Cardiac fibroblast (primary cell): ENCODE results near the gene OTULINL.

ENCODE experiments used
- DNase-seq, 2 donors: peaks; one replicate each; pipeline versions ENCODE4 v3.0.0 to v3.0.0-alpha.2; 2010; ENCODE audit warnings: low read depth in 2 of 2
- H3K4me3 ChIP-seq, 2 donors: replicated peaks in 1 of 2; 1 replicate in 1 of 2; 2 replicates in 1 of 2; pipeline ENCODE4 v1.5.1; 2011; ENCODE audit warnings: low read depth in 2 of 2, low read length in 2 of 2, mild to moderate bottlenecking in 2 of 2, moderate library complexity in 1 of 2
- TF ChIP-seq, protein P1 (sequence below): IDR thresholded peaks from one replicate; pipeline ENCODE4 v1.5.1; 2011; ENCODE audit warnings: low read depth, mild to moderate bottlenecking, low read length, inconsistent platforms

OTULINL gene

DNA sequence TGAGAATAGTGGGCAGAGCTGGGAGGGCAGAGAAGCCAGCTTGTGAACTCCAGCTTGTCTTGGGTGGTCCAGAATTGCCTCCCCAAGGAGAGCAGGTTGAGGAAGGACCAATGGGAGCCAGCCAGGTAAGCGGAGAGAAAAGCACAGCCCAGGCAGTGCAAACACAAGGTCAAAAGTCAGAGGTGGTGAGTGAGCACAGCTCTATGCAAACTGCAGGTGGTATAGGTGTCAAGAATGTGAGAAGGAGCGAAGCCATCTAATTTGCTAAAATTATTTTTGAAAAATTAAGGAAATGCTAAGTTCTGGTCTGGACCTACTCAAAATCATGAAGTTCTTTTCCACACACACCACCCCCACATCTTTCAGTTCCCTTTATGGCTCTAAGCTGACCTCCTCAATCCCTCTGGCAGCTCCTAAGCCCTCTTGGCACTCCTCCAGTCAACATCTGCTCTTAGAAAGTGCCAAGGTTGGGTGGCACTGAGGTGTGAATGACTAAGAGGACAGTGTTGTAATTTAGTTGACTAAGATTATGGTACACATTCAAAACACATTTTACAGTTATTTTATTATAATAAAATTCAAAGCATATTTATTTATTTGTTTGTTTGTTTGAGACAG is 6.6 kb upstream of the OTULINL start:
- H3K4me3 ChIP-seq: no peak overlapping the region
- TF ChIP-seq, protein P1, sequence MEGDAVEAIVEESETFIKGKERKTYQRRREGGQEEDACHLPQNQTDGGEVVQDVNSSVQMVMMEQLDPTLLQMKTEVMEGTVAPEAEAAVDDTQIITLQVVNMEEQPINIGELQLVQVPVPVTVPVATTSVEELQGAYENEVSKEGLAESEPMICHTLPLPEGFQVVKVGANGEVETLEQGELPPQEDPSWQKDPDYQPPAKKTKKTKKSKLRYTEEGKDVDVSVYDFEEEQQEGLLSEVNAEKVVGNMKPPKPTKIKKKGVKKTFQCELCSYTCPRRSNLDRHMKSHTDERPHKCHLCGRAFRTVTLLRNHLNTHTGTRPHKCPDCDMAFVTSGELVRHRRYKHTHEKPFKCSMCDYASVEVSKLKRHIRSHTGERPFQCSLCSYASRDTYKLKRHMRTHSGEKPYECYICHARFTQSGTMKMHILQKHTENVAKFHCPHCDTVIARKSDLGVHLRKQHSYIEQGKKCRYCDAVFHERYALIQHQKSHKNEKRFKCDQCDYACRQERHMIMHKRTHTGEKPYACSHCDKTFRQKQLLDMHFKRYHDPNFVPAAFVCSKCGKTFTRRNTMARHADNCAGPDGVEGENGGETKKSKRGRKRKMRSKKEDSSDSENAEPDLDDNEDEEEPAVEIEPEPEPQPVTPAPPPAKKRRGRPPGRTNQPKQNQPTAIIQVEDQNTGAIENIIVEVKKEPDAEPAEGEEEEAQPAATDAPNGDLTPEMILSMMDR: no peak
- DNase-seq: peak in 1 of 2 donors; percentile 18

DNA sequence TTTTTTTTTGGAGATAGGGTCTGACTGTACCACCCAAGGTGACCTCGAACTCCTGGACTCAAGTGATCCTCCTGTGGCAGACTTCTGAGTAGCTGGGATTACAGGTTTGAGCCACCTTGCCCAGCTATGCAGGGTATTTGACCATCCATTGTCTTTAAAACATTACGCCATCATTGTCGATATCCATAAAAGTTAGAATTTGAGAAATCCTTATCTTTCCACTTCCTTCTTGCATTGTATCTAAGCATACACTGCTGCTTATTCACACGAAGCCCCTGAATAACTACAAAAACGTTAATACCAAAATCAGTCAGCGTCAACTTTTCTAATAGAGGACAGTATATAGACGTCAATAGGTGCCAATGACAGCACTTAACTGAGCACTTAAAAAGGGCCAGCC is 5.4 kb upstream of the OTULINL start:
- no peak overlapping the region for H3K4me3 ChIP-seq
- TF ChIP-seq, protein P1: no peak
- no peak for DNase-seq

DNA sequence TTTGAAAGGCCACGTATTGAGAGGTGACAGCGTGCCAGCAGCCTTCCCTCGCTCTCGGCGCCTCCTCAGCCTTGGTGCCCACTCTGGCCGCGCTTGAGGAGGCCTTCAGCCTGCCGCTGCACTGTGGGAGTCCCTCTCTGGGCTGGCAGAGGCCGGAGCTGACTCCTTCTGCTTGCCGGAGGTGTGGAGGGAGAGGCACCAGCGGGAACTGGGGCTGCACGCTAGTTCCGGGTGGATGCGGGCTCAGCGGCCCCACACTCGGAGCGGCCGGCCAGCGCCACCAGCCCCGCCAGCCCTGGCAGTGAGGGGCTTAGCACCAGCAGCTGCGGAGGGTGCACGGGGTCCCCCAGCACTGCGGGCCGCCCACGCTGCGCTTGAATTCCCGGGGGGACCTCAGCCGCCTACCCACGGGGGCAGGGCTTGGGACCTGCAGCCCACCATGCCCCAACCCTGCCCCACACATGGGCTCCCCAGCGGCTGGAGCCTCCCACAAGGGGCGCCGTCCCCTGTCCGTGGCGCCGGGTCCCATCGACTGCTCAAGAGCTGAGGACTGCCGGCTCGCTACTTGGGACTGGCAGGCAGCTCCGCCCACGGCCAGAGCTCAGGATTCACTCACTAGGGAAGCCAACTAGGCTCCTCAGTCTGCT is 4.4 kb upstream of the OTULINL start:
- no peak for DNase-seq
- H3K4me3 ChIP-seq: no peak overlapping the region
- TF ChIP-seq, protein P1: no peak

DNA sequence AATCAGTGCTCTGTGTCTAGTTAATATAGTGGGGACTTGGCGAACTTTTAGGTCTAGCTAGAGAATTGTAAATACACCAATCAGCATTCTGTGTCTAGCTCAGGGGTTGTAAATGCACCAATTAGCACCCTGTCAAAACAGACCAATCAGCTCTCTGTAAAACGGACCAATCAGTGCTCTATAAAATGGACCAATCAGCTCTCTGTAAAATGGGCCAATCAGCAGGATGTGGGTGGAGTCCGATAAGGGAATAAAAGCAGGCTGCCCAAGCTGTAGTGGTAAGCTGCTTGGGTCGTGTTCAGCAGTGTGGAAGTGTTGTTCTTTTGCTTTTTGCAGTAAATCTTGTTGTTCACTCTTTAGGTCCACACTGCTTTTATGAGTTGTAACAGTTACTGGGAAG is 3.6 kb upstream of the OTULINL start:
- peak in 1 of 2 donors; percentile 12 for DNase-seq
- no peak overlapping the region for H3K4me3 ChIP-seq
- TF ChIP-seq, protein P1: no peak

DNA sequence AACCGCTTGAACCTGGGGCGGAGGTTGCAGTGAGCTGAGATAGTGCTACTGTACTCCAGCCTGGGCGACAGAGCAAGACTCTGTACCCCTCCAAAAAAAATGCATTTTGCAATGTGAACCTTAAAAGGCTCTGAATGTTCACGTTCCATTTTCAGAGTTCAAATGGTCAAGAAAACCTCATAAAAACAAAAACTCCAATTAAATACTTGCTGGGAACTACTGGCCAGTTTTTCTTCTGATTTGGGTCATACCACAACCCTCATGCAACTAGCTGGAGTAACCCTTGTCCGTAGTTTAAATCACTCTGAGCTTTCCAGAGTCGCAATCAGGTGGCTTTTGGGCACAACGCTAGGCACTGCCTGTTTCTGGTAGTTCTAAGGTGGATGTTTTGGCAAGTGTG is 2.3 kb upstream of the OTULINL start:
- TF ChIP-seq, protein P1: no peak
- DNase-seq: no peak
- no peak overlapping the region for H3K4me3 ChIP-seq

DNA sequence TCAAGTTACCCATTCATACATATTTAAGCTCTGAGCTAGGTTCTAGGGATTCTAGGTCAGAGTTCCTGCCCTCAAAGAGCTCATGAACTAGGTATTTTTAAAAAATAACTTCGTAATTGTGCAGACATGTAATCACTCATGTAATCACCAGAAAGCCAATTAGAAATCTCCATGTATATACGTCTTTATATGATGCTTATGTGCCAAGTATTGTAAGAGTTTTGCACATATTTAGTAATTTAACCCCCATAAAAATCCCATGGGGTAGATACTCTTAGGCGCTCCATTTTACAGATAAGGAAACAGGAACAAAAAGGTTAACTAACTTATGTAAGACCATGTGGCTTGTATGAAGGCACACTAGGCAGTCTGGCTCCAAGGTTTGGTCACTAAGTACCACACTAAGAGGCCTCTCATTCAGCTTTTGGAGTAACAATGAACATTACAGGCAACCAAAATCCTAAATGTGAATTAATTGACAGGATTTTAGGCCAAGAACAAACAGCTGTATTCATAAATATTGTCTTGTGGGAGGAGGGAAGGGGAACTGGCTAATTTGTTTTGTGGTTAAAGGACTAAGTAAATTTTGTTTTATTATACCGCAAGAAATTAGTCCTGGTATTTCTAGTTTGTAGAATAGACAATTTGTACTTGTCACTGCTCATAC is 1.7 kb upstream of the OTULINL start:
- TF ChIP-seq, protein P1: no peak
- DNase-seq: no peak

More for the DNA sequence above, 1.7 kb upstream of the OTULINL start:
- no peak overlapping the region for H3K4me3 ChIP-seq
